Smooth muscle cell (in vitro differentiated cells): Measurements from ENCODE around the gene LAMA3. TPM values are rescaled to one million over a fixed set of nuclear protein-coding genes. Genes with fewer than 3 reads are reported as not detected.

Experiments
- DNase-seq: peaks from one replicate; lab custom pipeline; 2025; ENCODE audit not compliant: unreplicated experiment; lab: John Stamatoyannopoulos, UW
- H2AFZ ChIP-seq: fragments of 200-600 bp; sonication (generic); 2 replicates; pipeline ENCODE4 v1.6.0; 2016; ENCODE audit warnings: antibody characterized with exemption, low read depth, mild to moderate bottlenecking
- H3F3A ChIP-seq: fragments of 200-600 bp; sonication (generic); 2 replicates; pipeline ENCODE4 v1.6.0; 2017; ENCODE audit warnings: antibody characterized with exemption, low read depth
- H3K27ac ChIP-seq: fragments of 200-600 bp; sonication (generic); 2 replicates; pipeline ENCODE4 v1.5.1; 2016; ENCODE audit warnings: low read depth, mild to moderate bottlenecking
- H3K27me3 ChIP-seq: fragments of 200-600 bp; sonication (generic); 2 replicates; pipeline ENCODE4 v1.6.1; 2016; ENCODE audit warnings: low read depth, mild to moderate bottlenecking
- H3K36me3 ChIP-seq: fragments of 200-600 bp; sonication (generic); 2 replicates; pipeline ENCODE4 v1.5.1; 2016; ENCODE audit warnings: low read depth
- H3K4me1 ChIP-seq: fragments of 200-600 bp; sonication (generic); 2 replicates; pipeline ENCODE4 v1.5.1; 2016; ENCODE audit warnings: low read depth
- H3K4me2 ChIP-seq: fragments of 200-600 bp; sonication (generic); 2 replicates; pipeline ENCODE4 v1.6.0; 2016; ENCODE audit warnings: mild to moderate bottlenecking
- H3K4me3 ChIP-seq: fragments of 200-600 bp; sonication (generic); 2 replicates; pipeline ENCODE4 v1.5.1; 2016; ENCODE audit warnings: mild to moderate bottlenecking
- H3K79me2 ChIP-seq: fragments of 200-600 bp; sonication (generic); 2 replicates; pipeline ENCODE4 v1.6.0; 2016; ENCODE audit warnings: low read depth, mild to moderate bottlenecking
- H3K9ac ChIP-seq: fragments of 200-600 bp; sonication (generic); 2 replicates; pipeline ENCODE4 v1.6.0; 2016; ENCODE audit warnings: low read depth
- H3K9me3 ChIP-seq: fragments of 200-600 bp; sonication (generic); replicated peaks from 2 replicates; pipeline ENCODE4 v1.5.1; 2016; ENCODE audit warnings: low read depth
- H4K20me1 ChIP-seq: fragments of 200-600 bp; sonication (generic); 2 replicates; pipeline ENCODE4 v1.6.0; 2016; ENCODE audit warnings: low read depth
- WGBS: methylation state at CpG from one replicate; pipeline ENCODE4 v1.1.7; 2016; ENCODE audit warnings: low lambda C conversion rate; 5-methylcytosine and 5-hydroxymethylcytosine counted together
- polyA plus RNA-seq: library from polyadenylated mRNA; unstranded; fragments of >200 nt; fragmentation: Nextera tagmentation; extraction: Ambion mirVana; gene quantifications from 2 replicates; pipeline ENCODE4 v1.2.1, GENCODE V29; 2016
- total RNA-seq: library from RNA; depleted of rRNA; stranded (reverse); fragments of >200 nt; gene quantifications from 2 replicates; pipeline ENCODE4 v1.2.3, GENCODE V29; 2014
- TF ChIP-seq, protein P1 (sequence below): fragments of 200-600 bp; sonication (generic); IDR thresholded peaks from 2 replicates; pipeline ENCODE4 v1.5.1; 2017; ENCODE audit warnings: borderline replicate concordance, mild to moderate bottlenecking, antibody characterized with exemption; ENCODE audit not compliant: insufficient read depth, poor library complexity, severe bottlenecking

Gene LAMA3
- total and polyA plus RNA-seq, 2 experiments from 2014 or later = 7.8 to 23.1 TPM

DNA sequence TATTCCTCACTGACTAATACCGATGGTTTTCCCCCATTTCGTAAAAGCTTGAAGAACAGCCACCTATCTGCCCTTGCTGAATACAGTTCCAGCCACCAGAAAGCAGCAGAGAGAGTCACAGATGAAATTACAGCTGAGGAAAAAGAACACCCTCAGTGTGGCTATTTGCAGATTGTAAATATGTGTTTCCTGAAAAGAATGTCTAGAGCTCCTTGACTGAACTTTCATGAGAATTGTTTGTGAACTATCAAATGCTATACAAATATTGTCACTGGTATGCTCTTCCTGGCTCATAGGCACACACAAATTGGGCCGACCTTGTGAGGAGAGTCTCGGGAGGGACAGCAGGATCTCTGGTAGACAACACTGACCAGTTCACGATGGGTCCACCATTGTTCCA, 267.2 kb downstream of the LAMA3 start:
- Histone ChIP-seq H3K9me3 (no peaks in the 10 kb centered on the region), H3K79me2 (no peaks in the 10 kb centered on the region)
- 94% methylated on average over 5 of the region's 5 CpGs for WGBS

DNA sequence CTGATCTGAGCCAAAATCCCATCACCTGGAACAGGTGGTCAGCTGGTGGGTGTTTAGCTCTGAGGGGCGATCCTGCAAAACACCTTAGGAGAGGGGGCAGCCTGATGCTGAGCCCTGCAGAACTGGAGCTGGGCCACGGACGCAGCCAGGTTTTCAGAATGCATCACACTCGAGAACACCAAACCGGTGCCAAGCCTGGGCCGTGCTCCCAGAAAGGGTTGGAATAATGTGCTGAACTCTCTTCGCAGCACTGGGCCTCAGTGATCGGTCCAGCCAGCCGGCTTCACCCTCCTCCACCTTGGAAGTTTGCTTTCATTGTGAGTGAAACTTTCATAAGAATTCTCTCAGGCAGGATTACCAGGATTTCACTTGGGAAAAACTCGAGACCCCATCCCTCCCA, 268.8 kb downstream of the LAMA3 start:
- Histone ChIP-seq H3K4me1 (no peaks in the 10 kb centered on the region), H3K4me3 (no peak overlapping the region), H3K9ac (no peak overlapping the region), H3K9me3 (no peaks in the 10 kb centered on the region), H3K36me3 (no peaks in the 10 kb centered on the region), H3F3A (no peaks in the 10 kb centered on the region), H2AFZ (no peak overlapping the region), H3K4me2 (no peak overlapping the region), H3K27ac (no peak overlapping the region), H4K20me1 (no peaks in the 10 kb centered on the region), H3K79me2 (no peaks in the 10 kb centered on the region), H3K27me3 (no peaks in the 10 kb centered on the region)
- WGBS = 88% methylated on average over 10 of the region's 10 CpGs
- no peak for DNase-seq
- TF ChIP-seq, protein P1, sequence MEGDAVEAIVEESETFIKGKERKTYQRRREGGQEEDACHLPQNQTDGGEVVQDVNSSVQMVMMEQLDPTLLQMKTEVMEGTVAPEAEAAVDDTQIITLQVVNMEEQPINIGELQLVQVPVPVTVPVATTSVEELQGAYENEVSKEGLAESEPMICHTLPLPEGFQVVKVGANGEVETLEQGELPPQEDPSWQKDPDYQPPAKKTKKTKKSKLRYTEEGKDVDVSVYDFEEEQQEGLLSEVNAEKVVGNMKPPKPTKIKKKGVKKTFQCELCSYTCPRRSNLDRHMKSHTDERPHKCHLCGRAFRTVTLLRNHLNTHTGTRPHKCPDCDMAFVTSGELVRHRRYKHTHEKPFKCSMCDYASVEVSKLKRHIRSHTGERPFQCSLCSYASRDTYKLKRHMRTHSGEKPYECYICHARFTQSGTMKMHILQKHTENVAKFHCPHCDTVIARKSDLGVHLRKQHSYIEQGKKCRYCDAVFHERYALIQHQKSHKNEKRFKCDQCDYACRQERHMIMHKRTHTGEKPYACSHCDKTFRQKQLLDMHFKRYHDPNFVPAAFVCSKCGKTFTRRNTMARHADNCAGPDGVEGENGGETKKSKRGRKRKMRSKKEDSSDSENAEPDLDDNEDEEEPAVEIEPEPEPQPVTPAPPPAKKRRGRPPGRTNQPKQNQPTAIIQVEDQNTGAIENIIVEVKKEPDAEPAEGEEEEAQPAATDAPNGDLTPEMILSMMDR = no peak

More for the DNA sequence above, 267.2 kb downstream of the LAMA3 start:
- no peaks in the 10 kb centered on the region for H3F3A ChIP-seq
- H3K4me3 ChIP-seq = no peak overlapping the region
- no peak overlapping the region for H3K9ac ChIP-seq
- H3K36me3 ChIP-seq = no peaks in the 10 kb centered on the region
- DNase-seq = no peak
- TF ChIP-seq, protein P1 = no peak
- no peak overlapping the region for H3K27ac ChIP-seq
- H4K20me1 ChIP-seq = no peaks in the 10 kb centered on the region
- no peaks in the 10 kb centered on the region for H3K4me1 ChIP-seq
- H3K4me2 ChIP-seq = no peak overlapping the region
- H3K27me3 ChIP-seq = no peaks in the 10 kb centered on the region
- no peak overlapping the region for H2AFZ ChIP-seq

DNA sequence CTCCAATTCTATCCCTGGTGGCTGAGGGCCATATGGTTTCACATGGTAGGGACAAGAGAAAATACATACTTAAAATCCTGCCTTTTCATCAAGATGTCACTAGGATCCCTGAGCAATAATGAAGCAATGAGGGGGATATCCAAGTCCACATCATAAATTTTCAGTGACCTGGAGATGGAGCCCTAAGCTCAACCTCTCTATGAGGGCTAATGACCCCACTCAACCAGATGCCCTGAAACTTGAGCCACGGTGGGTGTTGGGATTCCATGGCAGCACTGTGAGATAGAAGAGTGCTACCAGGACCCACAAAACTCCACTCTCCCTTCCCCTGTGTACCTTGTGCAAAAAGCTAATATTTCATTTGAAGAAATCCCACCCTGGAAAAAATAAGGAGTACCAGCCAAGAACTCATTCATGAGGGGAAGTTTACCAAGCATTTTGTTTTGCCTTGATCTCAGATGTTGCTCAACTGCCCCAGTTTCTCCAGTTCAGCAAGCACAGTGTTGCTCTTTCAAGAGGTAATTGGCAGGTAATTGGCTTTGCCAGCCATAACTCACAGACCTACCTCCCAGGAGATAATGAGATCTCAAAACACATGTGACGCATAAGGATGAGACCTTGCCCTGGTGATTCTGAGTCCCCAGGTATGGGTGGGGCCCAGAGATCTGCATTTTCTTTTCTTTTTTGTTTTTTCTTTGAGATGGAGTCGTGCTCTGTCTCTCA, 274.4 kb downstream of the LAMA3 start:
- no peak for DNase-seq
- no peaks in the 10 kb centered on the region for H3K9me3 ChIP-seq
- H3K9ac ChIP-seq = no peak overlapping the region
- no peaks in the 10 kb centered on the region for H4K20me1 ChIP-seq
- no peak overlapping the region for H3K4me3 ChIP-seq
- H3K4me2 ChIP-seq = no peak overlapping the region
- 73% methylated on average over 3 of the region's 3 CpGs for WGBS
- H3K27me3 ChIP-seq = no peaks in the 10 kb centered on the region
- TF ChIP-seq, protein P1 = no peak
- no peak overlapping the region for H3K27ac ChIP-seq
- no peaks in the 10 kb centered on the region for H3F3A ChIP-seq
- no peak overlapping the region for H2AFZ ChIP-seq
- H3K36me3 ChIP-seq = no peaks in the 10 kb centered on the region
- no peaks in the 10 kb centered on the region for H3K79me2 ChIP-seq
- H3K4me1 ChIP-seq = no peaks in the 10 kb centered on the region
